NCI-H2227 treated with DMSO at 0.1 percent for 48 hours (cell line): ENCODE results near the gene B4GALT2.
A peak's percentile ranks its signal among the peaks of the same experiment; 100 is the strongest.

Experiments used
- DNase-seq: peaks from one replicate; lab custom pipeline; 2025; lab: John Stamatoyannopoulos, UW

The B4GALT2 gene

DNA sequence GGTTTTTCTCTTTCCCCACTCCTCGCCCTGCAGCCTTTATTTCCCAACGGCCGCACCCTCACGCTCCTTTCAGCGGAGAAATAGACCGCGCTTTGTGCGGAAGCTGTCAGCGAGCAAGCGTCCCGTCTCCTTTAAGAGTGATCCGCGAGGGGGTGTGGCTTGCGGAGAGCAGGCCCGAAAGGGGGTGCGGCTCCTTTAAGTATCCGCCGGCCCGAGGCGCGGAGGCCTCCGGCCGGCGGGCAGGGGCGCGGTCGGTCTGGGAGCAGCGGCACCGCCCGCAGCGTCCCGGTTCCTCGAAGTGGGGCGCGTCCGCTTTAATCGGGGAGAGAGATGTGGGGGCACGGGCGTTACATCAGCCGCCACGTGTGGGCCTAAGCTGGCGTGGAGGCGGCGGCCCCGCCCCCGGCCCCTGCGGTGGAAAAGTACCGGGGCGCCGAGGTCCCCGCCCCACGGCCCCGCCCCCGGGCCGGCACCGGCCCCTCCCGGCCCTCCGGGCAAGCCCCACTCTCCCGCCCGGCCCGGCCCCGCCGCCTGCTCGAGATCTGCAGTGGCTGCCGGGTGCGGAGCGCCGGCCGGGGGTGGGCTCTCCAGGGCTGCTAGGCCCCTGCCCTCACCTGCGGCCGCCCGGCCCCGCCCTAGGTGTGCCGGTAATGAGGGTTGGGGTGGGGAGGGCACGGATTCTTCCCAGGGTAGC is 51.0 kb downstream of the B4GALT2 start:
- DNase-seq, result peak; percentile 86

DNA sequence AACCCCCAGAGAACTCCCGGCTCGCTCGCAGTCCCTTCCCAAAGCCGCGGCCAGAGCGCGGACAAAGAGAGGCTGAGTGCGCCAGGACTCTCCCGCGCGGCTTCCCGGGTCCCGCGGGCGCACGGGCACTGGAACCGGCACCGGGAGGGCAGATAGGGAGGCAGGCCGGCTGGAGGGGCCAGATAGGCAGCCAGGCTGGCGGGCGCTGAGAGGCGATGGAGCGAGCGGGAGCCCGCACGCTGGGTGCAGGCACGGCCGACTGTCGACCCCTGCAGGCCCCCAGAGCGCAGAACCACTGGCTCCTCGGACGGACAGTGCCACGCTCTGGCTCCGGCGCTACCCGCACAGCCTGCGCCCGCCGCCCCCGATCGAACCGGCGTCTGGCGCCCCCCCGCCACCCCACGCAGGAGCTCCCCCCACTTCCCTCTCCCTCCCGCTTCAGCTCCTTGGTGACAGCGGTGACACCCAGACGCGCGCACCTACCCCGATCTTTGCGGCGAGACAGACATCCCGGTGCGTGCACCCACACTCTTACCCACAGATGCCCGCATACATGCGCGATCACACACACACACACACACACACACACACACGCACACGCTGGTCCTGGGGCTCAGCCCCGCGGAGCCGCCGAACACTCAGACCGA is 51.7 kb downstream of the B4GALT2 start:
- no peak for DNase-seq

DNA sequence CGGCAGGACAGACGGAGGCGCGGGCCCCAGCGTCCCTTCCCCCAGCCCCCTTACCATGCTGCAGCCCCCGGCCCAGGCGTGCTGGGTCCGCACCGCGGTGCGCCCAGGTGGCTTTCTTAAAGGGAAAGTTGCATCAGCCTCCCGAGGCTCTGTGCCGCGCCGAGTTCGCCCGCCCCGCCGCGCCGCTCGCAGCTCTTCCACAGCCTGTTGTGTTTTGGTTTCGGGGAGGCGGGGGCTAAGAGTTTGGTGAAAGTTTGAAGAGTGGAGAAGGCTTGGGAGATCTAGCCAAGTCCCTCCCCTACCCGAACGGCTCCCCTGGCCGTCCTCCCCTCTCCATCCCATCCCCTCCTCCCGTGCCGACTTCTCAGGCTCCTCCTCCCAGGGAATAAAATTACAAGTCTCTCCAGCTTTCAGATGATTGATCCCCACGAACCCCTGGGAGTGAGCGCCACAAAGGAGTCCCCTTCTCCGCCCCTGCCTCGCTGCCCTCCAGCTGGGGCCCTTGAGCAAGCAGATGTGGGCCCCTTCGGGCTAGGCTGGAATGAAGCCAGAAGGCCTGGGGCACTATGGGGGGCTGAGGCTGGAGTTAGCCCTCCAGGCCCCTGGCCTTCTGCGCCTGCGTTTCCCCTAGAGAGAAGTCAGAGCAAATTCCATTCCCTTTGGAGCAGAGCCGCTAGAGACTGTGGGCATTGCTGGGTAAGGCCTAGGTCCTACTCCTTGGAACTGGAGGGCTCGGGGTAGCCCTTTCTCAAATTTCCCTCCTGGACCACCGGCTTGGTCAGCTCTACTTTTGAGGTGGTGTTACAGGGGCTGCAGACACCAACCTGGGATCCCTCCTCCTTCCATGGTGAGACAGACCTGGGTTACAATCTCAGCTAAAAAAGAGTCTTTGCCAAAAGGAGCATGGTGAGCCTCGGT is 52.5 kb downstream of the B4GALT2 start, which contains the start of gene SLC6A9:
Gene SLC6A9 (minus strand): TSS at position 211 of the 918 bp plus-strand sequence. CDS start 7,185 bp downstream, outside the sequence.
- DNase-seq, result peak; percentile 53

DNA sequence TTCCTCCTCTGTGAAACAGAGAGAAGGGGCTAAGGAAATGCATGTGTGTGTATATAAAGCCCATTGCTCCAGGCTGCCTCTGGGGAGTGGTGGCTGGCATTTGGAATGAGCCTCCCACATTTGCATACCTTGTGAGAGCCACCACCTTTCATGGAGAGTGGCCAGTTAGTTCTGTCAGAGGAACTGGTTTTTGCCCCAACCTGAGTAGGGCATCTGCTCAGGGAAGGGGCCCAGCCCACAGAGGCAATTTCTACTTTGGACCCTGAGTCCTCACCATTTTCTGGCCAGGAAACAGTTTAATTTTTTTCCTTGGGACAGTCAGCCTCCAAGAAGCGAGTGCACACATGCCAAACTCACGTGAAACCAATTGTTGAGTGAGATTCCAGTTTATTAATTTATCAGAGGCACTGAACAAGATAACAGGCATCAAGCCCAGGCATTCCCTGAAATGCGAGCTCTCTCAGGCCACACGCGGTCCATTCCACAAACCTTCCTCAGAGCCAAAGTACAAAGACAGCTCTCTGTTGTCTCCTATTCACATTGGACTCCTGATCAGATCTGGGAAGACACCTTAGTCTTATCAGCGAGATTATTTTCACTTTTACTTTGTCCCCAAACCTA is 53.3 kb downstream of the B4GALT2 start:
- no peak for DNase-seq

DNA sequence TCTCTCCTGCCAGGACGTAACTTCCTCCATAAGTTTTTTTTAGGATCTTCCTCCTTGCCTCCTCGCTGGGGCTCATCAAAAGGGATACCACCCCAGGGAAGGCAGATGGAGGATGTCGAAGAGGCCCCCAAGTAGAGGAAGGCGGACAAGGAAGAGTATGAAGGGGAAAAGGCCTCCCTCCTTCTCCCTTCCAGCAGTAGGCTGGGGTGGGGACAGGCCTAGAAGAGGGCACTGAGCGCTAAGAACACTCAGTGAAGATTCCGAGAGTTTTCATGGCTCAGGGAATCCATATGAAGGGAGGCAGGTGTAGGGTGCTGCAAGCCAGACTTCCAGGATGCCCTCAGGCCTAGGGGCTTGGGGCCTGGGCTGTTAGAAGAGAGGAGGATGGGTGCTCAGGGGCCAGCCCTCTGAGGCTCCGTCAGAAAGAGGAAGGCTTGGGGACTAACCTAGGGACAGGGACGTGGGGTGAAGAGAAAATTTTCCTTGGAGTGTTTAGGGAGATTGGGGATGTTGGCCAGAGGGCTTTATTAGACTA is 54.1 kb downstream of the B4GALT2 start:
- no peak for DNase-seq

DNA sequence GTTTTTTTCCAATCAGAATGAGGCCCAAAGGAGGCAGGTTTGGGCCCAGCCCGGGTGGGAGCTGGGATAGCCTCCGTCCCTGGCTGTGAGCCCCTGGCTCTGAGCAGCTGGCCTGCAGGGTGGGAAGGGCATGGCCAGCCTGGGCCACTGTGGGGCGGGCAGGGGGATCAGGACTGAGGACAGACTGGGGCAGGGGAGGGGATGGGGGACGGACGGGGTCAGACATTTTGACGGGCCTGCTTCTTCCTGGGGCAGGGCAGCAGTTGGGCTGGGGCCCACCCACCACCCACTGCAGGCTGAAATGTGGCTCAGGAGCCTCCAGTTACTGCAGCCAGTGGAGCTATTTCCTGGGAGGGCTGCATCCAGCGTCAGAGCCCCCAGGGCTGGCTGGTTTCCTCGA is 54.7 kb downstream of the B4GALT2 start:
- no peak for DNase-seq

DNA sequence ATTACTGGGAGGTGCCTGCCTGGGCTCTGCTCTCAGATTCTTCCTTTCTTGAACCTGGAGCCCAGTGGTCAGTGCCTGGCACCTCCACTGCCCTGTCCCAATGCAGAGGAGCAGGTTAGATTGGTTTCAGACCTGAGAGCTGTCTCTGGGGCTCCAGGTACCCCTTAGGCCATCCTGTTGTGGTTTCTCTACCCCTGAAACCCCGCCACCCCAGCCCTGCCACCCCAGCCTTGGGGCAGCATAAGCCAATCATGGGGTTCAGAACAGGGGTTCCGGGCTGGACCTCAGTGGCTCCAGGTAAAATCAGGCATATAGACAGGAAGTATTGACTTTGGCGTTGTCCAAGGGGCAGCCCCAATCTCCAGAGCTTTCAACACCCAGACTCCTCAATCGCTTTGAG is 55.4 kb downstream of the B4GALT2 start:
- no peak for DNase-seq

DNA sequence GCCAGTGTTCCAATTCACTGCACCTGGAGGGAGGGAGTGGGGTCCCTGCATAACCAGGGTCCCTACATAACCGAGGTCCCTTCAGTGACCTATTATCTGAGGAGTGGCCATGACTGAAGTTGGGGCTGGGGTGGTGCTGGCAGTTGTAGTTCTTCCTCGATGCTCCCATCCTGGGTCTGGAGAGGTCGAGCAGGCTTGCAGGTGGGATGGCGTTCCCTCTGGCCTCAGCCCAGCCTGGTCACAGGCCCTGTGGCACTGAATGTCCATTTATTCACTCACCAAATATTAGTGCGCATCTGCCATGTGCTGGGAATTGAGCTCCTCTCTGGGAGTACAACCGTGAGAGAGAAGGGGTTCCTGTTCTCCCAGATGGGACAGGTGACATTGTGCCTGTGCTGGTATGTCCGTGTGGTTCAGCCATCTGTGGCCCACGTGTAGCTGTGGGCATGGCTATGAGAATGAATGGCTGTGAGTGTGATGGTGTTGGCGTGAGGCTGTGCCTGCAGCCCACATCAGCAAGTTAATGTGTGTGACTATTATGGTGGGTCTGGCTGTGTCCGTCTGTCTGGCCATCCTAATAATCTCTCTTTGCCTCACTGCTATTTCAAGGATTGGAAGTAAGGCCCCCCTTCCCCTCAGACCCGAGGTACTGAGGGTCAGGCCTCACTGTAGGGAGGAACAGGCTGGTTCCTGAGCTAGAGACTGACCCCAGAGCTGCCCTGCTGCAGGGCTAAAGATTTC is 56.1 kb downstream of the B4GALT2 start:
- DNase-seq, result no peak

DNA sequence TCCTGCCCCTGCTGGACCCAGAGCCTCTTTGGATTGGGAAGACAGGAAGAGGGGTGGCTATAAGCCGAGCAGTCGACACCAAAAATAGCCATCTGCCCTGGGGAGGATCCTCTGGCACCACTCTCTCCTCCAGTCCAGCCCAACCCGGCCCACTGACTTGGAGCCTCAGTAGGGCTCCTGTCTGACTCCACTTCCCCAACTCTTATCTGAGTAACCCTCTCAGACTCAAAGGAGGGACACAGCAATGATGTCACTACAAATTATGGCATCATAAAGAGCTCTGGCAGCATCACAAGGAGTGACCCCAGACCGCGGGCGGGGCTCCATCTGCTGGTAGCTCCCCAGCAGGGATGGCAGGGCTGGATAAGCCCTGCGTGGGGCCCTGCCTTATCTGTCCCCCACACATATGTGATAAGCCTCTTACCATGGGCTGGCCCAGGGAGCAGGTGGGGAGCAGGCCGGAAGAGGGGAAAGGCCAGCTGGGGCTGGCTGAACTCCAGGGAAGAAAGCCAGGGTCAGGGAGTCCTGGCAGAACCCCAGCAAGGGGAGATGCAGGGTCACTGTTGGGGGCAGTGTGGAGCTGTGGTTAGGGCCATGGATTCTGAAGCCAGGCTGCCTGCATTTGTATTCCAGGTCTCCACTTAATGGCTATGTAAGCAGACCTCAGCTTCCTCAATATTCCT is 56.9 kb downstream of the B4GALT2 start:
- DNase-seq, result no peak

DNA sequence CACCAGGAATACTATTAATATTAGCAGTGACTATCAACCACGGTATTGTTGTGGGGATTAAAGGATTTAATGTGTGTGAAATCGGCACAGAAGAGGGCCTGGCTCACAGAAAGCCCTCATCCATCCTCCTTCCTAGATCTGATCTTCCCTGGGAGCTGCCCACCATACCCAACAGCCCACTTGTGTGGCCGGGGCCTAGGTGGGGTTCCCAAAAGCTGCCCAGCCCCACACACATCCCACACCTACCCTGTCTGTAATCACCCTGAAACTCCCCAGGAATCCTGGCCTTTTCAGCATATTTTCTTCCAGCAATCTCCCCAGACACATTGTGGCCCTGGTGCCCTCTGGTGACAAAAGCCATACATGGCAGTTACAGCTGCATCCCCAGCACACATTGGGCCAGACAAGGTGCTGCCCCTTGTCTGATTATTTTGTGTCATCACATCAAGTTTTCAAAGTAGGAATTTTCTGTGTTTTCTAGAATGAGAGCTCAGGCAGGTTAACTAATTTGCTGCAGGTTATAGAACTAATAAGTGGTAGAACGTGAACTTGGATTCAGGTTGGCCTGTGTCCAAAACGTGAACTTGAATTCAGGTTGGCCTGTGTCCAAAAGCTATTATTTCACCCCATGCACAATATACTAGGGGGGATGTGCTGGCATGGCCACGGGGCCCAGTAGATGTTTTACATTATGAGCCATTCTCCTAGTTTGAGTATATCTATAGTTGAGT is 57.6 kb downstream of the B4GALT2 start:
- DNase-seq, result peak; percentile 82

DNA sequence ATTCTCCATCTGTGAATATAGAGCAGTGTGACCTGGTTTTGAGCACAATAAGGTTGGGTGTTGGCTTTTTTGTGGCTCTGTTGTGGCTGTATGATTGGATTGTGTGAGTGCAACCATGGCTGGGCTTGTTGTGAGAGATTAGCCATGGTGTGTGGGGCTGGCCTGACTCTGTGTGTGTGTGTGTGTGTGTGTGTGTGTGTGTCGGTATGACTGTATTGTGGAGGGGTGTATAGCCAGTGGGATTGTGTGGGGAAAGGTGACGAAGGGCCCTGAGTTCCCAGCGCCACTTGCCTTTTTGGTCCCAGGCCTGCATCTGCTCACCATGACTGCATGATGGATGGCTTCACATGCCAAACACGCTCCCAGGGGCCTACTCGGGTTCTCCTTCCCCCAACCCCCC is 58.1 kb downstream of the B4GALT2 start:
- no peak for DNase-seq

DNA sequence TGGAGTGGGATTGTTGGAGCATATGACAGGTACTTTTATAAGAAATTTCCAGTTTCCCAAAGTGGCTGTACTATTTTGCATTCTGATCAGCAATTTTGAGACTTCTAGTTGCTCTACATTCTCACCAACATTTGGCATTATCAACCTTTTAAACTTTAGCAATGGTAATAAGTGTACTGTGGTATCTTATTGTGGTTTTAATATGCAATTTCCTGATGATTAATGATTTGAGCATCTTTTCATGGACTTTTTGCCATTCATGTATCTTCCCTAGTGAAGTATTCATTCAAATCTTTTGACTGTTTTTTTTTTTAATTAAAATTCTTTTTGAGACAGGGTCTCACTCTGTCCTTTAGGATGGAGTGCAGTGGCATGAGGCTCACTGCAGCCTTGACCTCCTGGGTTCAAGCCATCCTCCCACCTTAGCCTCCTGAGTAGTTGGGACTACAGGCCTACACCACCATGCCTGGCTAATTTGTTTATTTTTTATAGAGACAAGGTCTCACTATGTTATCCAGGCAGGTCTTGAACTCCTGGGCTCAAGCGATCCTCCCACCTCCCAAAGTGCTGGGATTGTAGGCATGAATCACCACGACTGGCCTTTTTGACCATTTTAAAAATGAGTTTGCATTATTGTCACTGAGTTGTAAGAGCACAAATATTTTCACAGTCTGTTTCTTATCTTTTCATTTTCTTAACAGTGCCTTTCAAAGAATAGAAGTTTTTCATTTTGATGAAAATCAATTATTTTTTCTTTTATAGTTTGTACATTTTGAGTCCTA is 60.1 kb downstream of the B4GALT2 start:
- no peak for DNase-seq

DNA sequence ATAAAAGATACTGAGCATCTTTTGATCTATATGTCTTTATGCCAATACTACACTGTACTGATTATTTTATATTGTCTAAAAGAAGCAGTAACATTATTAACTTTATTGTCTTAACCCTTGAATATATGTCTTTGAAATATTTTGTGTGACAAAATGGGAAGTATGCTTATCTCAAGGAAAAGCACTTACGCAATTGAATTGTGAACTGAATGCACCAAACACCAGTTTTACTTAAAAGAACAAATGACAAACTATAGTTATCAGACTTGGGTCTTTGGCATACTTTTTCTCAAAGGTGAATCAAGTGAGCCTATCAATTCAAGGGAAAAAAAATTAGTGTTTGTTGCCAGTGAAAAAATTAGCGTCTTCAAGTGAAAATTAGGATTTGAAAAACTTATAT is 61.4 kb downstream of the B4GALT2 start:
- DNase-seq, result no peak
